CD4-positive, alpha-beta T cell treated with Interferon gamma for 1 hour (primary cell): ENCODE results near the gene ARPC5L.
"Not testable (repeated sequence)": the region's sequence is repeated elsewhere in the genome, so short reads cannot be mapped to it uniquely, and the experiment has no call there.

Experiments
- DNase-seq: peaks from one replicate; pipeline ENCODE4 v3.0.0-alpha.2; 2020

The ARPC5L gene

GRCh38 chr9:124861342-124862229 is at the start of gene ARPC5L, which contains the start of gene RPL35:
Gene ARPC5L (plus strand): TSS chr9:124862130. CDS start chr9:124869291, 7,161 bp downstream.
Gene RPL35 (minus strand): TSS chr9:124861957. CDS start chr9:124861912, 45 bp downstream.
- peak; percentile 93 for DNase-seq

- DNase-seq: no peak
Observed at GRCh38 chr9:124812441-124812876, 49.5 kb upstream of the ARPC5L start.

- DNase-seq: no peak
Observed at GRCh38 chr9:124813041-124813440, 48.9 kb upstream of the ARPC5L start.

- no peak for DNase-seq
Observed at GRCh38 chr9:124813501-124814163, 48.3 kb upstream of the ARPC5L start.

GRCh38 chr9:124814164-124814535 is 47.8 kb upstream of the ARPC5L start:
- DNase-seq: no peak

- no peak for DNase-seq
Observed at GRCh38 chr9:124815601-124816000, 46.3 kb upstream of the ARPC5L start.

- DNase-seq: no peak
Observed at GRCh38 chr9:124818431-124819281, 43.3 kb upstream of the ARPC5L start.

- no peak for DNase-seq
Observed at GRCh38 chr9:124820698-124821623, 41.0 kb upstream of the ARPC5L start.

- no peak for DNase-seq
Observed at GRCh38 chr9:124828489-124829333, 33.2 kb upstream of the ARPC5L start.

- DNase-seq: no peak
Observed at GRCh38 chr9:124829334-124829669, 32.6 kb upstream of the ARPC5L start.

GRCh38 chr9:124830593-124830992 is 31.3 kb upstream of the ARPC5L start:
- DNase-seq: no peak

GRCh38 chr9:124831642-124832364 is 30.1 kb upstream of the ARPC5L start:
- no peak for DNase-seq

- no peak for DNase-seq
Observed at GRCh38 chr9:124834591-124834990, 27.3 kb upstream of the ARPC5L start.

- DNase-seq: no peak
Observed at GRCh38 chr9:124835026-124835557, 26.8 kb upstream of the ARPC5L start.

GRCh38 chr9:124838132-124838531 is 23.8 kb upstream of the ARPC5L start:
- DNase-seq: not testable (repeated sequence)

- not testable (repeated sequence) for DNase-seq
Observed at GRCh38 chr9:124838567-124839275, 23.2 kb upstream of the ARPC5L start.

- no peak for DNase-seq
Observed at GRCh38 chr9:124839612-124840299, 22.2 kb upstream of the ARPC5L start.

GRCh38 chr9:124840300-124840833 is 21.6 kb upstream of the ARPC5L start:
- DNase-seq: no peak
